AG04450 (cell line): ENCODE measurements around the gene PAXX. TPM values are rescaled to one million over a fixed set of nuclear protein-coding genes. Genes with fewer than 3 reads are reported as not detected.

Experiments
- CTCF ChIA-PET: fragments of 300-600, 350-600 bp; formaldehyde crosslinking; extraction: SDS; loops from one replicate; lab custom pipeline; 2022; ENCODE audit warnings: antibody characterized with exemption, inconsistent platforms; lab: Charles Lee
- POLR2A ChIA-PET: fragments of 350-600 bp; formaldehyde crosslinking; extraction: SDS; loops from one replicate; lab custom pipeline; 2021; ENCODE audit warnings: antibody characterized with exemption, inconsistent platforms; lab: Yijun Ruan, JAX
- DNase-seq: peaks from one replicate; pipeline ENCODE4 v3.0.0-alpha.2; 2011; ENCODE audit warnings: low read depth, low spot score
- H3K27ac ChIP-seq: one replicate; pipeline ENCODE4 v1.5.1; 2012; ENCODE audit warnings: low read depth, low read length, control low read depth
- H3K27me3 ChIP-seq: one replicate; pipeline ENCODE4 v1.6.0; 2012; ENCODE audit warnings: low read length; ENCODE audit not compliant: control insufficient read depth, insufficient read depth
- H3K4me3 ChIP-seq: 2 replicates; pipeline ENCODE4 v1.5.1; 2011; ENCODE audit warnings: mild to moderate bottlenecking, low read depth, low read length, control low read depth
- H3K9me3 ChIP-seq: 2 replicates; pipeline ENCODE4 v1.5.1; 2012; ENCODE audit warnings: low read length; ENCODE audit not compliant: control insufficient read depth, insufficient read depth
- CTCF ChIP-seq: IDR thresholded peaks from 2 replicates; pipeline ENCODE4 v1.5.1; 2011; ENCODE audit warnings: low read depth, low read length, control low read depth, inconsistent platforms
- polyA plus RNA-seq: library from polyadenylated mRNA; depleted of rRNA; stranded (reverse); fragments of >200 nt; gene quantifications from 2 replicates; pipeline ENCODE4 v1.2.3, GENCODE V29; 2011

The PAXX gene
- polyA plus RNA-seq, 1 experiment = 6.0 TPM

GRCh38 chr9:136963751-136964150 lies 28.5 kb upstream of the PAXX start:
- ChIA-PET CTCF (no interaction called here), POLR2A (no interaction called here)
- no peak overlapping the region for H3K27ac ChIP-seq
- H3K9me3 ChIP-seq = no peaks in the 10 kb centered on the region; the same call in 1 of the 2 replicates
- H3K27me3 ChIP-seq = peaks cover 19% of the 10 kb centered on the region
- DNase-seq = no peak
- no peak overlapping the region for H3K4me3 ChIP-seq
- TF ChIP-seq CTCF = no peak

GRCh38 chr9:136964171-136964689 lies 28.0 kb upstream of the PAXX start:
- Histone ChIP-seq H3K9me3 (no peaks in the 10 kb centered on the region; the same call in 1 of the 2 replicates), H3K27ac (no peak overlapping the region), H3K4me3 (no peak overlapping the region), H3K27me3 (peaks cover 19% of the 10 kb centered on the region)
- ChIA-PET POLR2A (no interaction called here), CTCF (no interaction called here)
- no peak for TF ChIP-seq CTCF
- no peak for DNase-seq

- DNase-seq = no peak
- ChIA-PET POLR2A (no interaction called here), CTCF (no interaction called here)
- Histone ChIP-seq H3K27ac (no peak overlapping the region), H3K27me3 (peaks cover 16% of the 10 kb centered on the region), H3K9me3 (no peaks in the 10 kb centered on the region; the same call in 1 of the 2 replicates), H3K4me3 (no peak overlapping the region)
- no peak for TF ChIP-seq CTCF
Observed at GRCh38 chr9:136964833-136965422, 27.3 kb upstream of the PAXX start.

GRCh38 chr9:136965771-136966484 lies 26.3 kb upstream of the PAXX start:
- CTCF ChIA-PET = interaction anchor here (0.6 kb wide), 3 partner anchors 11 to 80 kb away, joined by 3 to 5 read pairs (median 3); partner anchors contain the start of gene NPDC1
- POLR2A ChIA-PET = no interaction called here

More at GRCh38 chr9:136965771-136966484, 26.3 kb upstream of the PAXX start:
- DNase-seq = no peak
- no peak for TF ChIP-seq CTCF
- peaks cover 22% of the 10 kb centered on the region for H3K27me3 ChIP-seq
- no peak overlapping the region for H3K4me3 ChIP-seq
- H3K9me3 ChIP-seq = no peaks in the 10 kb centered on the region; the same call in 1 of the 2 replicates
- no peak overlapping the region for H3K27ac ChIP-seq
